Skin epidermis (tissue), 12 donors: ENCODE data around the gene SGCG.
"Not testable (repeated sequence)": the region's sequence is repeated elsewhere in the genome, so short reads cannot be mapped to it uniquely, and the experiment has no call there.

Experiments used
- H3K27ac ChIP-seq, 21 experiments: fragments of 200-600 bp; sonication (generic) in 11 of 21; one replicate each; pipeline ENCODE4 v1.5.0; 2020; ENCODE audit warnings: mild to moderate bottlenecking in 3 of 21, inconsistent platforms in 2 of 21, moderate library complexity in 2 of 21
- H3K4me3 ChIP-seq, 7 experiments: fragments of 200-600 bp; sonication (generic) in 2 of 7; one replicate each; pipeline ENCODE4 v1.5.0; 2020; ENCODE audit warnings: inconsistent platforms in 2 of 7, mild to moderate bottlenecking in 2 of 7, moderate library complexity in 1 of 7

The SGCG gene

DNA sequence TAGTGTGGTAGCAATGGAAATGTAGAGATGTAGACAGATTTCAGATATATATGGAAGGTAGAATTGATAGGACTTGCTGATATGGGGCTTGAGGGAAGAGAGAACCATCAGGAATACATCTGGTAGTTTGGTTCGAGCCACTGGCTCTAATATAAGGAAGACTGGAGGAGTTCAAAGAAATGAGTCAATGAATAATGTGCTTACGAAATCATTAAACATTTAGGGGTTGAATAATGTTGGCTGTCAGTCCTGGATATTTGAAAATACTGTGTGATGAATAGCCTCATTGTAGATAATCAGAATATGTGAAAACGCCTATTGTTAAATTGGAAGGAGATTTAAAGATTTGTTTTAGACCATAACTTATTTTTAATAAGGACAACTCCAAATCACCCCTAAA, 21.6 kb downstream of the SGCG start:
- no peak overlapping the region for H3K27ac ChIP-seq
- no peak overlapping the region for H3K4me3 ChIP-seq

DNA sequence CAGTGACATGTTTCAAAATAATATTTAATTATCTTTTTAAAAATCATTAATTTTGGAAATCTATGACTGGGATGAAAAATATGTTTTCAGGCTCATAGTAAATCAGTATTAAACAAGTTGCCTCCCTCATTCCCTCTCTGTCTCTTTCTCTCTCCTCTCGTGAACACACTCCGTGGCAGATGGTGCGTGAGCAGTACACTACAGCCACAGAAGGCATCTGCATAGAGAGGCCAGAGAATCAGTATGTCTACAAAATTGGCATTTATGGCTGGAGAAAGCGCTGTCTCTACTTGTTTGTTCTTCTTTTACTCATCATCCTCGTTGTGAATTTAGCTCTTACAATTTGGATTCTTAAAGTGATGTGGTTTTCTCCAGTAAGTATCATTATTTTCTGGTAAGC, 22.7 kb downstream of the SGCG start:
- Histone ChIP-seq H3K27ac (no peak overlapping the region), H3K4me3 (no peak overlapping the region)

DNA sequence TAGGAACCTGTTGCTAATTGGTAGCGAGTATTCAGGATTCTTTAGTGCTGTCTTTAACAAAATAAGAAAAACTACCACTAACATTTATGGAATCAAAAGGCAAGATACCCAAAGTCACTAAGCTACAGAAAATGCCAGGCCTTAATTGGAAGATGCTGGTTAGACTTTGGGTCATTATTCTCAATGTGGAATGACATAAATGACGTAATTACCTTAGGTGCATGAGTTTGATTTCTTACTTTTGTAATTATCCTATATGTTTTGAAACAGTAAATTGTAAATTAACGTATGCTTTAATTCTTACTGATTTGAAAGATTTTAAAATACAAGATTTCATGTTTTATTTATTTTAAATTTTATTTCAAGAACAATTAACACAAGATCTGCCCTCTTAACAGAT, 25.0 kb downstream of the SGCG start:
- H3K4me3 ChIP-seq, result no peak overlapping the region
- H3K27ac ChIP-seq, result no peak overlapping the region

DNA sequence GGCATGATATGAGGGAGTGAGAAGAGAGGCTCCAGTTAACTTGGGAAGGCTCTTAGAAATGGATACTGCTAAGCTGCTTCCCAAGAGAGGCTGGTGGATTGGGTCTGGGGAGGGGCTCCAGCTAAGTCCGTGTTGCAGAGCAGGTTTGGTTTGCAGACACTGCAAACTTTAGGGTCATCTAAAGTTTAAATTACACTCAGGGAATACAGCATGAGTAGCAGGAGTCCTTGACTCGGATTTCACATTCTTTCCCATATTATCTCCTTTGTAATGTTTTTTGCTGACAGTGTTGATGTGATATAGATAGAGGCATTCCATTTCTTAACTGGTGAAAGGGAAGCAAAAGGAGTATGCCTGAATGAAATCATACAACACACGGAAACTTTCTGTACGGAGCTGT, 31.9 kb downstream of the SGCG start:
- Histone ChIP-seq H3K27ac (no peak overlapping the region), H3K4me3 (no peak overlapping the region)

DNA sequence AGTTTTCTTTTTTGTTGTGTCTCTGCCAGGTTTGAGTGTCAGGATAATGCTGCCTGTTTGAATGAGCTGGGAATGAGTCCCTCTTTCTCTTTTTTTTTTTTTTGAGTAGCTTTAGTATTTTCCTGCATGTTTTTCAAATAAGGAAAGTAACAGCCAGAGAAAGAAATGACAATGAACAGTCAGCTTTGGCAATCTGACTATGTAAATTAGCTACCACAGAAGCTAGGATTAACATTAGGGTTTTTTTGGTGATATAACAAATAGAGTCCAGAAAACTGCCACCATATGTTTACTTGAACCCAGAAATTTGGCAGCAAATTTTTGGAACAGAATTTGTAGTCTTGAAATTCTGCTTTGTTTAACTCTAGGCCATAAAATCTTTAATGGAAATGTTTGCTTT, 50.5 kb downstream of the SGCG start:
- Histone ChIP-seq H3K4me3 (no peak overlapping the region), H3K27ac (no peak overlapping the region)

DNA sequence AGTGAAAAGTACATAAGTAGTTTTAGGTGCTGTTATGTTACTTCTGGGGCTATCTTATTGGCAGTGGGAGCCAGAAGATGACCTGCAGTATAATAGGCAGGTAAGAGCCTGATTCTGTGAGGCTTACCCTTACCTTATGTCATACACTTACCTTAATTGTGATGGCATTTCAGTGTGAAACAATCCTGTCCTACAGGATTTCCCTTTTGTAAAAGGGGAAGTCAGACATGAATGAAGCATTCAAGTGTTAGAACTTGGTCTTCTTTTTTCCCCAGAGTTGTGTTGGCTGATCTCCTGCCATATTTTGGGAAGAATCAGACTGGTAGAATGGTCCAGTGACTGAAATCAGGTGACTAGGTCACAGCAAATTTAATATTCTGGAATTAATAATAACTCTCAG, 55.2 kb downstream of the SGCG start:
- H3K4me3 ChIP-seq, result no peak overlapping the region

DNA sequence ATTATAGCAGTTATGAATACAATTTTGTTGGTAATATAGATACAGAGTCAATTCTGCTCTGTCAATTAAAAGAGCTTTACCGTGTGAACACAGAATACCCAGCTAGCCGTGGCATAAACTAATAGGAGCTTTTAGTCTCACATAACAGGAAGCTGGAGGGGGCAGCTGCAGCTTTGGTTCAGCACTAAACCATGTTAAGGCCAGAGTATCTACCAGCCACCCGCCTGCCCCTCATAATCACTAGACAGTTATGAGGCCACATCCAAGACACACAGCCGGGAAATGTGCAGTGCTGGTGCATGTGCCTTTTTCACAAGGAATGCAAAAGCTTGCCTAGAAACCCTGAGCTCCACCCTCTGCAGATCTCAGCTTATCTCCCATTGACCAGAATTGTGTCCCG, 62.3 kb downstream of the SGCG start:
- H3K4me3 ChIP-seq, result no peak overlapping the region
- H3K27ac ChIP-seq, result no peak overlapping the region

More for the DNA sequence above, 55.2 kb downstream of the SGCG start:
- H3K27ac ChIP-seq, result no peak overlapping the region

DNA sequence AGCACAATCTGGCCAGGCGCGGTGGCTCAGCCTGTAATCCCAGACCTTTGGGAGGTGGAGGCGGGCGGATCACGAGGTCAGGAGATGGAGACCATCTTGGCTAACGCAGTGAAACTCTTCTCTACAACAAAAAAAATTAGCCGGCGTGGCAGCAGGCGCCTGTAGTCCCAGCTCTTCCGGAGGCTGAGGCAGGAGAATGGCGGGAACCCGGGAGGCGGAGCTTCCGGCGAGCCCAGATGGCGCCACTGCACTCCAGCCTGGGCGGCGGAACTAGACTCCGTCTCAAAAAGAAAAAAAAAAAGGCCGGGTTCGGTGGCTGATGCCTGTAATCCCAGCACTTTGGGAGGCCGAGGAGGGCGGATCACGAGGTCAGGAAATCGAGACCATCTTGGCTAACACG, 67.6 kb downstream of the SGCG start:
- H3K27ac ChIP-seq, H3K4me3 ChIP-seq: not testable (repeated sequence)

DNA sequence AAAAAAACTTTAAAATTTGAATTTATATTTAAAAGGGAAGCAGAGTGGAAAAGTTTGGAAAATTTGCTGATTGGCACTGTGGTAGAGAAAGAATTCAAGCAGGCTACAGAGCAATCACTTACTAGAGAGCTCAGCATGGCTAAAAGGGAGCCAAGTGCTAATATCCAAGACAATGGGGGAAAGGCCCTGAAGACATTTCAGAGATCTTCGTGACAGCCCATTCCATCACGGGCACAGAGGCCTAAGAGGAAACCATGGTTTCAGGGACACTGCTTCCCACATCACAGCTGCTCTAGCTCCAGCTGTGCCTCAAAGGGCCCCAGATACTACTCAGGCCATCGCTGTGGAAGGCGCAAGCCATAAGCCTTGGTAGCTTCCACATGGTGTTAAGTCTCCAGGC, 73.7 kb downstream of the SGCG start:
- Histone ChIP-seq H3K27ac (no peak overlapping the region), H3K4me3 (no peak overlapping the region)

DNA sequence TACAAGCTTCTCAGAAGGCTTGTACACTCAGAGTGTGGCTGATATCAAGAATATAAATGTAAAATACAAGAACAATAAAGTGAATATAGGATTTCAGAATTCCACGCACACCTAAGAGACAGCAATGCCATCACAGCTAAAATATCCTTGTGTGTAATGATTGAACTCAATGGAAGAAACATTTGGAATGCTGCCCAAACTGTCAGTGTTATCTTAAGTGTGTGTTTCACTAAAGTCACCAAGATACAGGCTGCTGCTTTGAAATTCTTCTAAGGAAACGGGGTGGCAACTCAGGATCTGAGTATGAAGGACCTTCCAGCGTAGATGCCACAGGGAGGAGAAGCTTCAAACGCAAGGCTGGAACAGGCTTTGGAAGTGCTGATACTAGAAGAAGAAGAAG, 86.8 kb downstream of the SGCG start:
- Histone ChIP-seq H3K27ac (no peak overlapping the region), H3K4me3 (no peak overlapping the region)

DNA sequence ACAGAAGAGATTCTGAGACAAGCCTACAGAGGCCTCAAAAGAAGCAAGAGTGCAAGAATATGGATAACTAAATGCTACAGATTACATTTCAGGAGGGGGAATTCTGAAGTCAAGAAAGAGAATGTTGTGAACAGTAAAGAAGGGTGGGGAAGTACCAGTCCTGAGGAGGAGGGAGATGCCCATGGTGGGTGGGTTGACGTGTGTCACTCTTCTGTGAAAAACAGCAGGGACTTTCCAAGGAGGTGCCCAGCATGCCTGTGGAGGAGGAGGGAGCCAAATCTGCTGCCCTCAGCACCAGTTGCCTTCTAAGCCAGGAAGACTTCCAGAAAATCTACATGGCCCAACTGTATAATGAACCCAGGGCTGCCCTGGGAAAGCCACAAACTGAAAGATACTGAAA, 87.7 kb downstream of the SGCG start:
- H3K27ac ChIP-seq, result no peak overlapping the region
- H3K4me3 ChIP-seq, result no peak overlapping the region

DNA sequence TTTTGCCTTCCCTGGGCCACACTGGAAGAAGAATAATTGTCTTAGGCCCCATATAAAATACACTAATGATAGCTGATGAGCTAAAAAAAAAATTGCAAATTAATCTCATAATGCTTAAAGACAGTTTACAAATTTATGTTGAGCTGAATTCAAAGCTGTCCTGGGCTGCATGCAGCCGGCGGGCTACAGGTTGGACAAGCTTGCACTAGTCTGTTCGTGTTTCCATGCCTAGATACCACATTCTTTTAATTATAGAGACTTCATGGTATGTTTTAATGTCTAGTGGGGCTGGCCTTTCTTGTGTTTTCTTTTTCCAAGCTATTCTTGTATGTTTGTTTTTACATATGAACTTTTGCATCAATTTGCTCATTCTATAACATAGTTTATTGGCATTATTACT, 90.6 kb downstream of the SGCG start:
- Histone ChIP-seq H3K4me3 (no peak overlapping the region), H3K27ac (no peak overlapping the region)

DNA sequence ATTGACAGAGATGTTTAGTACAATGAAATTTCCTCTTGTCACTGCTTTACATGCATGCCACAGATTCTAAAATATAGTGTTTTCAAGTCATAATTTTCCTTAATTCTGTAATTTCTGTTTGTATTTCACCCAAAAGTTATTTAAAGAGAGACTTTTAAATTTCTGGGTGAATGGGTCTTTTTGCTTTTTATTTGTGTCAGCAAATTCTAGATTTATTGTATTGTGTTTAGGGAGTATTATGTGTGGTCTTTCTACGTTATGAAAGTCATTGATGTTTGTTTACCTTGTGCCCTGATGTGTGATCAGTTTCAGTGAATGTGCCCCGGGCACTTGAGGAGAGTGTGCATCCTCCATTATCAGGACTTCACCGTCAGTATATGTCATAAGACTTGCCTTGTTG, 92.7 kb downstream of the SGCG start:
- Histone ChIP-seq H3K4me3 (no peak overlapping the region), H3K27ac (no peak overlapping the region)

DNA sequence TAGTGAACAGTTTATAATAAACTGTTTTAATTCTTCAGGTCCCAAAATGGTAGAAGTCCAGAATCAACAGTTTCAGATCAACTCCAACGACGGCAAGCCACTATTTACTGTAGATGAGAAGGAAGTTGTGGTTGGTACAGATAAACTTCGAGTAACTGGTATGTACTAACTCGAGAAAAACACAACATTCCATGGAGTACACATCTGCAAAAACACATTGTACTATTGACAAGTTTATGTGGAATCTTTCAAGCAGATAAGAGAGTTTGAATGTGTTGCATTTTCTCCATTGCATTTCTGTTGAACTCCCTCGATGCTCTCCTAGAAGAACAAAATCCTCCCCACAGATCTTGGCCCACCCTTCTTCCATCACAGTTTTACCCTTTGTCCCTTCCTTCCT, 98.5 kb downstream of the SGCG start:
- Histone ChIP-seq H3K27ac (no peak overlapping the region), H3K4me3 (no peak overlapping the region)

DNA sequence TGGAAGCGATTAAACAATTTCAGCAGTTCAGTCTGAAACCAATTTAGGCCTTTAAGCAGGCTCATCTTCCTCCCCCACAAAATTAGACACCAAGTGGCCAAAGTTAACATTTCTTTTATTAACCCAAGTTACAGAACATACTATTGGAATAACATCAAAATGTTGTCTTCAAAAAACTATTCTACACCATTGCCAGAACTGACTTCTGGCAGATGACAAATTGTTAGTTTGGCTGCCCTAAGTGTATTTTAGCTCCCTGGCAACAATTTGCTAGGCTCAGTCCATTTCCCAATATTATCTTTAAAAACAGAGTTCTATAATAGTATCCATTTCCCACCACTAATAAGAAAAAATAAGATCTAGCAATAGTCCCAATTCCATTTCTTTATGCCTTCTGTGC, 107.8 kb downstream of the SGCG start:
- Histone ChIP-seq H3K4me3 (no peak overlapping the region), H3K27ac (no peak overlapping the region)

DNA sequence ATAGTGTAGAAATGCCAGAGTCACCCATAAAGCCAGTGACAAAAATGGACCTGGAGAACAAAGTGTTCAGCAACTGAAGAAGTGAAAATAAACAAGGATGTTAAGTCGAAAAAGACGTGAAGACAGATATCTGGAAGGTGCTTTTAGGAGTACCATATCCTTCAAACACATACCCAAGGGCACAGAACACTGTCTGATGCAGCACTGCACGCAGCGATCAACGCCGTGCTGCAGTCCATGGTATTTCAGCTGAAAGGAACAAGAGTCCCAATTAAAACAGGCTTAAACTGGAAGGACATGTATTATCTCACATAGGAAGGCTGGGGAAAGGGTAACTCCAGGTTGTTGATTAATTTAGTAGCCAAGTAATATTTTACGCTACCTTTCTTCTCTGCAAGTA, 108.2 kb downstream of the SGCG start:
- no peak overlapping the region for H3K4me3 ChIP-seq
- no peak overlapping the region for H3K27ac ChIP-seq

DNA sequence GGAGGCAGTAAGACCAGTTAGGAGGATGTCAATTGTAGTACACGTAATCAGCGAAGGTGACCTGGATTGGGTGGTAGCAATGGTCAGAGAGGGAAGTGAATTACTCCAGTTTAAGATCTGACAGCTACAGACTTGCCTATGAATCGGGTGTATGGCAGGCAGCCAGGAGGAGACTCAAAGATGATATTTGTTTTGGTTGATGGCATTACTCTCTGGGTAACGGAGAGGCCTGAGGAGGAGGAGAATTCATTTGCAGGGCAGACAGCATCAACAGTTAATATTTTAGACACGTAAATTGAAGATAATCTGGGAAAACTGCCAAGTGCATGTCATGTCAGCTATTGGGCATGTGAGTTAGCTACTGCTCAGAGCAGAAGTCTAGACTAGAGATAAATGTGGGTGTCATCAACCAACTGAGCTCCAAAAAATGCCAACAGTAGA, 109.2 kb downstream of the SGCG start:
- no peak overlapping the region for H3K27ac ChIP-seq
- no peak overlapping the region for H3K4me3 ChIP-seq

DNA sequence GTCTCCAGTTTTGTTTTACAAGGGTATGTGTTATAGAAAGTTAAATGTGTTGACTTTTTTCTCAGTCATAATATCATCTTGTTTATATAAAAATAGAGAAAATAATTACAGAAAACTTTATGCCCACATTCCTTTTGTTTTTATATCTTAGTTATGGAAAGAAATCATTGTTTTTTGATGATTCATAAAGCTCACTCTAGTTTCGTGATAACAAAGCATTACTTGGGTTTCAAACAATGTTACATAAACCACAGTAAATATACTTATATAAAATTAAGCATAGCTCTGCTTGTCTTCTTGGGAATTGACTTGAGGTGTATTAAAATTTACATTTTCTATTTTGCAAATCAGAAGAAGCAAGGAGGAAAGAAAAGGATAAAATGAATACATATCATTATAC, 111.8 kb downstream of the SGCG start:
- Histone ChIP-seq H3K4me3 (no peak overlapping the region), H3K27ac (no peak overlapping the region)

DNA sequence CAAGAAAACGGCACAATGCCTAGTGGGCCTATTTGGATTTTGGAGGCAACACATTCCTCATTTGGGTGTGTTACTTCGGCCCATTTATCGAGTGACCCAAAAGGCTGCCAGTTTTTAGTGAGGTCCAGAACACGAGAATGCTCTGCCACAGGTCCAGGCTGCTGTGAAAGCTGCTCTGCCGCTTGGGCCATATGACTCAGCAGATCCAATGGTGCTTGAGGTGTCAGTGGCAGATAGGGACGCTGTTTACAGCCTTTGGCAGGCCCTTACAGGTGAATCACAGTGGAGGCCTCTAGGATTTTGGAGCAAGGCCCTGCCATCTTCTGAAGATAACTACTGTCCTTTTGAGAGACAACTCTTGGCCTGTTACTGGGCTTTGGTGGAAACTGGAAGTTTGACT, 134.1 kb downstream of the SGCG start:
- H3K27ac ChIP-seq, result not testable (repeated sequence)

DNA sequence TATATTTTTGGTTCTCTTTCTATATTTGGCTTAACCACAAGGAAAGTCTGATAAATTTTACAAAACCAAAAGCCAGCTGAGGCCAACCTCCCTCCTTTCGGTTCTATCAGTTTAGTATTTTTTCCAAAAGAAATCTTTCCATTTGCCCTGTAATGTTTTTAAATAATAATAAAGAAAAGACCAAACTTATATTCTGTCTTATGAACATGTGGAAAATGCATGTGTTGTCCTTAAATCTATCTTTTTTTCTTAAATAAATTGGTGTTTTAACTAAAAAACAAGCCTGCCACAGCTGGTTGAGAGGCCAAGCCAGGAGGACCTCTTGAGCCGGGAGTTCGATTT, 139.1 kb downstream of the SGCG start:
- peak overlapping the region in 4 of 21 experiments; percentile 7 to 51 (median 17) for H3K27ac ChIP-seq

More for the DNA sequence above, 134.1 kb downstream of the SGCG start:
- H3K4me3 ChIP-seq, result not testable (repeated sequence)

DNA sequence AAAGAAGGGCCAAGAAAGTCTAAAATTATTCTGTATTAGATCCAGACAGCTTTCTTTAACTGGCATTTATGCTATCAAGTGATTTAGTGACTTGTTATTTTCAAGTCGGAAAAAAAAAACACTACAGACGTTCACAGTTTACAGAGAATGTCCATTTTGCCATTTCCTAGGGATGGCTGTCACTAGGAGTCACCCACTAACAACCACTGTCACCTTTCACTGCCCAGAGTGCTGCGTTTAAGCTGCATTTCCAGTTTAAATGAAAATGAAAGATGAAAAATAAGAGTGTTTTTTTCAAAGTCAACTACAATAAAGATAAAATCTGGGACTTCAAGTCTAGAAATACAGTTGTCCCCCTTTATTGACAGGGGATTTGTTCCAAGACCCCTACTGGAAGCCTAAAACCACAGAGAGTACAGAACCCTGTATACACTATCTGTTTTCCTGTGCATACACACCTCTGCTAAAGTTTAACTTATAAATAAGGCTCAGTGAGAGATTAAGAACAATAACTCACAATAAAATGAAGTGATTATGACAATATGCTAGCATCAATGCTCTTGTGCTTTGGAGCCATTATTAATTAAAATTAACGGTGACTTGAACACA, 140.3 kb downstream of the SGCG start:
- peak overlapping the region in 12 of 21 experiments; percentile 11 to 69 (median 47) for H3K27ac ChIP-seq

More for the DNA sequence above, 139.1 kb downstream of the SGCG start:
- no peak overlapping the region for H3K4me3 ChIP-seq

DNA sequence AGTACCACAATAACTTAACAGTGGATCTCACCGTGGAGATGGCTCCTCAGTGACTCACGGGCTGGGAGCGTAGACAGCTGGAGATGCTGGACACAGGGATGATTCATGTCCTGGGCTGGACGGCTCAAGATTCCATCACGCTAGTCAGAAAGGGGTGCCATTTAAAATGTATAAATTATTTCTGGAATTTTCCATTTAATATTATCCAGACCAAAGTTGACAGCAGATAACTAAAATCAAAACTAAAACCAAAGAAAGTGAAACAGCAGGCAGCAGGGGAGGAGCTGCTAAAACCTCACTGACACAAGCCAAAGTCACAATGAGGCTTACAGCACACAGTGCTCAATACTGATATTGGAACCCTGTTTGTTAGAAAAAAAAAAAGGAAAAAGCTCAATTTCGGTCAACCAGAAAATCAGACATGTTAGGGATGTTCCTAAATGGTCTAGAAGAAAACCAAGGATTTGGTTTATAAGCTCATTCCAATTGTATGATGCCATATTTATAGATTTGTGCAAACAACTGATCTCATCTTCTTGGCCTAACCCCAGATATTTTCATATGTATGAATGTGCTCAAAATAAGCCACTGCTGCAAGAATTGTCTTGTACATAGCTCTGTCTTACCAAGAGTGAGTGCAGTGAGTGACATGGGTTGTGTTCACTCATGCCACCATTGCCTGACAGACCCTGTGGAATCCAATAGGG, 140.9 kb downstream of the SGCG start:
- peak overlapping the region in 5 of 7 experiments; percentile 8 to 20 (median 15) for H3K4me3 ChIP-seq
- H3K27ac ChIP-seq, result peak overlapping the region in 13 of 21 experiments; percentile 11 to 69 (median 43)

More for the DNA sequence above, 140.3 kb downstream of the SGCG start:
- H3K4me3 ChIP-seq, result peak overlapping the region in 5 of 7 experiments; percentile 8 to 20 (median 15)
